ENCODE measurements around the gene TMEM221. TPM values are rescaled to one million over a fixed set of nuclear protein-coding genes. Genes with fewer than 3 reads are reported as not detected.

TMEM221 gene
- total RNA-seq, 1 donor from 2014 or later: not detected

- no peaks in the 10 kb centered on the region for H3K36me3 Mint-ChIP-seq (ENCODE audit: low read depth)
- TF ChIP-seq CTCF (IDR thresholded peaks at IDR 0.05): no peak
- no peak overlapping the region for H3K4me3 Mint-ChIP-seq
- H3K4me1 Mint-ChIP-seq: peaks cover 12% of the 10 kb centered on the region
- H3K27me3 Mint-ChIP-seq: peaks cover 41% of the 10 kb centered on the region
- intact Hi-C loops (cut with micrococcal nuclease): loop anchor here (5.0 kb wide), 2 partner anchors 403 to 478 kb away; partner anchors contain the start of genes CCDC124 and RPL18A
- CTCF ChIA-PET: interaction anchor here (1.1 kb wide), 1 partner anchor 12 kb away, joined by 3 read pairs; no protein-coding TSS in a partner anchor
- no peak overlapping the region for H3K27ac Mint-ChIP-seq
- POLR2A ChIA-PET: interaction anchor here (0.7 kb wide), 1 partner anchor 378 kb away, joined by 4 read pairs; no protein-coding TSS in a partner anchor
- ATAC-seq (ENCODE audit: low read depth): no peak
- DNase-seq: no peak
- H3K9me3 Mint-ChIP-seq: no peaks in the 10 kb centered on the region
Measured at GRCh38 chr19:17454576-17455071, 6.2 kb upstream of the TMEM221 start.

- Mint-ChIP-seq H3K9me3 (no peaks in the 10 kb centered on the region), H3K36me3 (ENCODE audit: low read depth) (no peaks in the 10 kb centered on the region), H3K4me3 (no peak overlapping the region), H3K27ac (no peak overlapping the region), H3K4me1 (peaks cover 15% of the 10 kb centered on the region), H3K27me3 (peaks cover 40% of the 10 kb centered on the region)
- ATAC-seq (ENCODE audit: low read depth) (no peak), DNase-seq (no peak)
- intact Hi-C loops (cut with micrococcal nuclease): loop anchor here (5.0 kb wide), 2 partner anchors 405 to 480 kb away; partner anchors contain the start of genes CCDC124 and RPL18A
- CTCF ChIA-PET: no interaction called here
- POLR2A ChIA-PET: no interaction called here
- no peak for TF ChIP-seq CTCF (IDR thresholded peaks at IDR 0.05)
Measured at GRCh38 chr19:17451820-17452219, 3.4 kb upstream of the TMEM221 start.

- no peaks in the 10 kb centered on the region for H3K9me3 Mint-ChIP-seq
- intact Hi-C loops (cut with micrococcal nuclease): loop anchor here (5.0 kb wide), 2 partner anchors 407 to 482 kb away; partner anchors contain the start of genes CCDC124 and RPL18A
- no peak for DNase-seq
- POLR2A ChIA-PET: interaction anchor here (0.7 kb wide), 3 partner anchors 44 to 1458 kb away, joined by 5 to 8 read pairs (median 7); no protein-coding TSS in a partner anchor
- peaks cover 15% of the 10 kb centered on the region for H3K4me1 Mint-ChIP-seq
- no peak overlapping the region for H3K4me3 Mint-ChIP-seq
- H3K27ac Mint-ChIP-seq: no peak overlapping the region
- H3K27me3 Mint-ChIP-seq: peaks cover 35% of the 10 kb centered on the region
- no peaks in the 10 kb centered on the region for H3K36me3 Mint-ChIP-seq (ENCODE audit: low read depth)
- no peak for ATAC-seq (ENCODE audit: low read depth)
- no peak for TF ChIP-seq CTCF (IDR thresholded peaks at IDR 0.05)
- CTCF ChIA-PET: no interaction called here
Measured at GRCh38 chr19:17450264-17451075, 2.0 kb upstream of the TMEM221 start.

GRCh38 chr19:17447704-17448130 is 751 bp downstream of the TMEM221 start:
- Mint-ChIP-seq H3K4me3 (peak overlapping the region; percentile 19), H3K27ac (no peak overlapping the region), H3K4me1 (peaks cover 9% of the 10 kb centered on the region), H3K36me3 (ENCODE audit: low read depth) (no peaks in the 10 kb centered on the region), H3K9me3 (no peaks in the 10 kb centered on the region), H3K27me3 (peaks cover 21% of the 10 kb centered on the region)
- DNase-seq (no peak), ATAC-seq (ENCODE audit: low read depth) (no peak)
- intact Hi-C loops (cut with micrococcal nuclease): loop anchor here (5.0 kb wide), 1 partner anchor 40 kb away; the partner anchor contains the start of gene BST2
- no peak for TF ChIP-seq CTCF (IDR thresholded peaks at IDR 0.05)
- ChIA-PET CTCF (no interaction called here), POLR2A (interaction anchor here (0.7 kb wide), 1 partner anchor 10 kb away, joined by 5 read pairs; no protein-coding TSS in a partner anchor)

All from activated B cell treated with CpG ODN at 0.5 μM for 24 hours (primary cell).